HG03159 (cell line): ENCODE measurements around the gene IL1R2.

Experiments
- ATAC-seq: cut with Tn5 transposase; IDR thresholded peaks from one replicate; pipeline ENCODE4 v1.9.1; 2021; ENCODE audit warnings: mild to moderate bottlenecking, moderate library complexity; ENCODE audit not compliant: unreplicated experiment

The IL1R2 gene, protein sequence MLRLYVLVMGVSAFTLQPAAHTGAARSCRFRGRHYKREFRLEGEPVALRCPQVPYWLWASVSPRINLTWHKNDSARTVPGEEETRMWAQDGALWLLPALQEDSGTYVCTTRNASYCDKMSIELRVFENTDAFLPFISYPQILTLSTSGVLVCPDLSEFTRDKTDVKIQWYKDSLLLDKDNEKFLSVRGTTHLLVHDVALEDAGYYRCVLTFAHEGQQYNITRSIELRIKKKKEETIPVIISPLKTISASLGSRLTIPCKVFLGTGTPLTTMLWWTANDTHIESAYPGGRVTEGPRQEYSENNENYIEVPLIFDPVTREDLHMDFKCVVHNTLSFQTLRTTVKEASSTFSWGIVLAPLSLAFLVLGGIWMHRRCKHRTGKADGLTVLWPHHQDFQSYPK

DNA sequence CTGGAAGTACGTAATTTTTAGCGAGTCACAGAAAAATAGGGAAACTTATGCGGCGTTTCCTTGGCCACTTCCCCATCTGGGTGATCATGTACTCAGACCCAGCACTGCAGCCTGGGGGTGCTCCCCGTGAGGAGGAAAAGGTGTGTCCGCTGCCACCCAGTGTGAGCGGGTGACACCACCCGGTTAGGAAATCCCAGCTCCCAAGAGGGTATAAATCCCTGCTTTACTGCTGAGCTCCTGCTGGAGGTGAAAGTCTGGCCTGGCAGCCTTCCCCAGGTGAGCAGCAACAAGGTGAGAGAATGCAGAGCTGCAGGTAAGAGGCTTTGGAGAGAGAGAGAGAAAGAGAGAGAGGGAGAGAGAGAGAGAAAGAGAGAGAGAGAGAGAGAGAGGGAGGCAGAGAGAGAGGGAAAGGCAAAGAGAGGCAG lies at the start of gene IL1R2:
Gene IL1R2 (plus strand): TSS at position 240 of the 425 bp plus-strand sequence. CDS start 16,616 bp downstream, outside the sequence.
- ATAC-seq = no peak

DNA sequence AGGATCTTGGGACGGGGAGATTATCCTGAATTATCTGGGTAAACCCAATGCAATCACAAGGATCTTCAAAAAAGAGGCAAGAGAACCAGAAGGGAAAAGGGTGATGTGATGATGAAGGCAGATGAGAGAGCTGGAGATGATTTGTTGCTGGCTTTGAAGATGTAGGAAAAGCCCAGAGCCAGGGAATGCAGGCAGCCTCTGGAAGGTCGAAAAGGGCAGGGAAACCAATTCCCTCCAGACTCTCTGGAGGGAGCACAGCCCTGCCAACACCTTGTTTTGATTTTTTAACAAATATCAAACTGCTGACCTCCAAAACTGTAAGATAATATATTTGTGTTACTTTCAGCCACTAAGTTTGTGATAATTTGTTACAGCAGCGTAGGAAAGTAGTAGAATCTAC lies 48.9 kb upstream of the IL1R2 start:
- no peak for ATAC-seq

DNA sequence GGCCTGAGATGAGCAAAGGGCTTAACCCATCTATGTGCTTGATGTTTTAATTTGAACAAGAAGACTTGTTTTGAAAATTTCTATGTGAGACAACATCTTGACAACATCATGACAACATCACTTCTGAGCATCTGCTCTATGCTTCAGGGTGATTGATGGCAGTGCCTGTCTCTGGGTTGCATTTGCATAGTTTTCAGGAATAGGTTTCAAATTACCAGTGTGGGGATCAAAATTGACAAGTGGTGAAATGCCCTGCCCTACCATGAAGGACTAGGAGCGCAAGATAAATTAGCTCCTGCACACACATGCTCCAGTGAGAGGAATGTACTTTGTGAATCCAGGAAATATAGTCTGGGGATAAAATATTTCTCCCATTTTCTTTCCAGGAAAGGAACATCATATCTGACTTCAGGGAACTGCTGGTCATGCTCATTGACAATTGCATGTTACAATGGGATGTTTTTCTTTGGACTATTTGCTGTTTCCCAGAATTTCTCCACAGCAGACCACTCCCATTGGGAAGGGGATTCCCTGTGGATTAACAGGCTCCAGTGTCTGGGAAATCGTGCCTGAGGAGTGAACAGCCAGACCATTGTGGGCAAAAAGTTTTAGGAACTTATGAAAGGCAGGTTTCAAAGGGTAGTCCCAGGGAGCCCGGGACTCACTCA lies 45.3 kb upstream of the IL1R2 start:
- no peak for ATAC-seq

DNA sequence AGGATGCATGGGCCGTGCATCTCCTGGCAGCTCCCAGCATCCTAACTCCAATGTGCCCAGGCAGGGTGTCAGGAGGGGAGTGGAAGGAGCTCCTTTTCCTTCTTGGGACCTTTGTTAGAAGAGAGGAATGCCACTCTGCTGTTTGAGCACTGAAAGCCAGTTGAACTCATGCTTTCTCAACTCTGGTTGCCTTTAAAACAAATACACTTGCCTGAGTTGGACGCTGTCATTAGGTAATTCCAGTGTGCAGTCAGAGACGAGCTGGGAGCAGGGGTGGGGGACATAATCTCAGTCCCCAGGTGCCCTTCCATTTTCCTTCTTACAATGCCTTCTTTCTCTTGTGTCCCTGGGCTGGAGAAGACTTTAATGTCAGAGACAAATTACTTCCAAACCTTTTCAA lies 44.4 kb upstream of the IL1R2 start:
- no peak for ATAC-seq

DNA sequence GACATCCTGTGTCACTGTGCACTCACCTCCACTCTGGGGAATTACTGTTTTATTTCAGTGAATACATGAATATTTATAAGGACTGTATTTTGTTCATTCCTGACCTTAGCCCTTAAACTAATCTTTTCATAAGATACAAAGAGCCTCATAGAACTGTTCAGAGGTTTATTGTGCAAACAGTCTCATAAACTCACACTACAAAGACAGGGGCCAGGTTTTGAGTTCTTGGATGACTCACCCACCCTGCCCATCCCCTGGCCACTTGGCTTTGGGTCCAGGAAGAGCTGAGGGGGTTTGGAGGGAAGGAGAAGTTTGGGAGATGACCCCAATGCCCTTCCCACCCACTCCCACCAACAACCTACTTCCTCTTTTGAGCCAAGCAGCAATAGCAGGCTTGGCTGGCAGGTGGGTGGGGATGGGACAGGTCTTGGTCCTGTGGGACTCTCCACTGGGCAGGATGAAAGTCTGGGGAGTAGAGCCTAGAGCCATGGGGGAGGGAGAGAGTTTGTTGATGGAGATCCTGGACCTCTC lies 43.1 kb upstream of the IL1R2 start:
- no peak for ATAC-seq

DNA sequence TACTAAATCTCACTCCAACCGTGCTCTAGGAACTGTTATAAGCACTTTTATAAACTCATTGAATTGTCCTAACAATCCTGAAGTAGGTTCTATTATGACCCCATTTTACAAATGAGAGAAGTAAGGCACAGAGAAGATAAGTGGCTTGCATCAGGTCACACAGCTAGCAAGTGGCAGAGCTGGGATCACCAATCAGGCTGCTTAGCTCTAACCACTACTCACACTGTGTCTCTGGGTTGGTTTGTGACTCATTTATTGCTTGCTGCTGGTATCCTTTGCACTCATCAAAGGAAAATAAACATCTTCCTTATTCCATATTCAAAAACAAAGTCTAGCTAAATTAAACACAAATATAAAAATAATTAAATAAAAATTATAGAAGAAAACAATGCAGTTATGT lies 42.5 kb upstream of the IL1R2 start:
- no peak for ATAC-seq

DNA sequence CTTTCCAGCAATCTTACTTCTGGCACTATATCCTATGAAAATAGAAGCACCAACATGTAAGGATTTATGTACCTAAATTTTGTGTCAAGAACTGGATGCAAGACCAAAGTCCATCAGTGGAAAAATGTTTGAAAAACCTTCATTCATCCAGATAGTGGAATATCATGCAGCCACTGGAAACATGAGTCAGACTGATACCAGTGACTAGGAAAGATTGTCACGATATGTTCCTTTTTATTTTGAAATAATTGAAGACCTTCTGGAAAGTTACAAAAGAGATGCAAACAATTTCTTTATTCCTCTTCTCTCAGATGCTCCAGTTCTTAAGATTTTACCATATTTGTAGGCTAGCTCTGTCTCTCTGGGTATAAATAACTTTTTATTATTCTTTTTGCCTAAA lies 40.5 kb upstream of the IL1R2 start:
- no peak for ATAC-seq

DNA sequence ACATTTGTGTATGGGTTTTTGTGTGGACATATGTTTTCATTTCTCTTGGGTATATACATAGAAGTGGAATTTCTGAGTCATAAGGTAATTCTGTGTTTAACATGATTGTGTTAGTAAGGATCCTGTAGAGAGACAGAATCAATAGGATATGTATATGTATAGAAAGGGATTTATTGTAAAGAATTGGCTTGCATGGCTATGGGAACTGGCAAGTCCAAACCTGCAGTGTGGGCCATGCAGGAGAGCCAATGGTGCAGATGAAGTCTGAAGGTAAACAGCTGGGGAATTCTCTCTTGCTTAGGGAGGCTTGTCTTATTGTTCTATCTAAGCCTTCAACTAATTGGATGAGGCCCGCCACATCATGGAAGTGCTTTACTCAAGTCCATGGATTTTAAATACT lies 39.2 kb upstream of the IL1R2 start:
- no peak for ATAC-seq

DNA sequence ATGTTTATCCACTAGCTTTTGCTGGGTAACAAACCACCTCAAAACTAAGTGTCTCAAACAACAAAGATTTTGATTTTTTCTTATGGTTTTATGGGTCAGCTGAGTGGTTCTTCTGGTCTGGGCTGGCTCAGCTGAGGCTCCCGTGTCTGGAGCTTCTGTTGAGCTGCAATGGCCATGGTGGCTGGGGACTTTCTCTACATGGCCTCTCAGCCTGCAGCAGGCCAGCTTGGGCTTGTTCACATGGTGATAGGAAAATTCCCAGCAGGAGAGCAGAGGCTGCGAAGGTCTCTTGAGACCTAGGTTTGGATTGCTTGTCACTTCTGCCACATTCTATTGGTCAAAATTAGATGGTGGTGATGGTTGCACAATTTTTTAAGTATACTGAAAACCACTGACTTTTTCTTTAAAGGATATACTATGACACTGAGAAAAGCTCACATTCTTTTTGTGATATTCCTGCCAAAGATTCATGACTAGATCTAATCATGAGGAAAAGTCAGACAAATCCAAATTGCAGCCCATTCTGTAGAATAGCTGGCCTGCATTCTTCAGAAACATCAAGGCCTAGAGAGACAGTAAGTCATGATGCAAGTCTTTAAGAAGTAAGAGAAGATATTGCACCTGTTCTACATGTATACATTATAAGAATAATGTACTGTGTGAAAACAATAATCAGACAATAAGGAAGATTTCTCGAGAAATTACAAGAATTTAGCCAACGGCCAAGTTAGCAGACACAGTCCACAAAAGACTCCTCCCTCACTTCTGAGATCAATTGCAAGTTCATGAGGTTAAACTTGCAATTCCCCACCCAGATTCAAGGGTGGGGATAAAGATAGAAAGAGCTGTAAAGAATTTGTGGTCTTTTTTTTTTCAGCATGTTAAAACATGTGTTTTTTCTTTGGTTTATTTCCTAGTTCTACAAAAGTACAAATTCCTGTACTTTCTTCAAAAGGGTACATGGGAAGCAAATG lies 35.0 kb upstream of the IL1R2 start:
- no peak for ATAC-seq

DNA sequence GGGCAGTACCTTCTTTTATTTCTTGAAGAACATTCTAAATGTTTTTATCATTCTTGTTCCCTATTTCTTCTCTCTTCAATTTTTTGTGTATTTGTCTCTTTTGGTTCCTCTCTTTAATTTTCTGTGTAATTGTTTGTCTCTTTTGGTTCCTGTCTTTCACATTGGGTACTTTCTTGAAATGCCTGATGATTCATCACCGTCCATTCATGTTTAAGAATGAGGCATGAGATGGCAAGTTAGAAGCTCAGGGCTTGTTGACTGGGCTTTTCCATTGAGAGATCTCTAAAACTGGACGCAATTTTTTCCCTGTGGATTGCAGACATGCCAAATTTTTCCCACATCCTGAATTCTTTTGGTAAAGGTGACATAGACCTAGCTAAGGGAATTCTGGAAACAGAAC lies 33.7 kb upstream of the IL1R2 start:
- no peak for ATAC-seq

DNA sequence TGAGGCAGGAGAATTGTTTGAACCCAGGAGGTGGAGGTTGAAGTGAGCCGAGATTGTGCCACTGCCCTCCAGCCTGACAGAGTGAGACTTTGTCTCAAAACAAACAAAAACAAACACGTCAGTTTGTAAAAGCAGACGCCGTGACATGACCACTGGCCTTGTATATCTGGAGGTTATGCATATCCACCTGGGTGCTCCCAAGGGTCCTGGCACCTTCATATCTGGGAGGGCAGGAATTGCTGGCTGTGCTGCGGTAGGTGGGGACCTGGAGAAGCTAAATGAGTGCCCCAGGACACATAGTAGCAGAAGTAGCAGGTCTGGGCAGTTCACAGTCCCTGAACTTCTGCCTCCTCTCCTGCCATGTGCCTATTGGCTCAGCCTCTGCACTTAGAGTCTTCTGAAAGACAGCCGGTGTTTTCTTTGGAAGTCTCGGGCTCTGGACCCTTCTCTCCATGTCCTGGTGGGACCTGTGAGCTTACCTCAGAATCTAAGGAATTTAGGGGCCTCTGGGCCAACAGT lies 30.9 kb upstream of the IL1R2 start:
- no peak for ATAC-seq

DNA sequence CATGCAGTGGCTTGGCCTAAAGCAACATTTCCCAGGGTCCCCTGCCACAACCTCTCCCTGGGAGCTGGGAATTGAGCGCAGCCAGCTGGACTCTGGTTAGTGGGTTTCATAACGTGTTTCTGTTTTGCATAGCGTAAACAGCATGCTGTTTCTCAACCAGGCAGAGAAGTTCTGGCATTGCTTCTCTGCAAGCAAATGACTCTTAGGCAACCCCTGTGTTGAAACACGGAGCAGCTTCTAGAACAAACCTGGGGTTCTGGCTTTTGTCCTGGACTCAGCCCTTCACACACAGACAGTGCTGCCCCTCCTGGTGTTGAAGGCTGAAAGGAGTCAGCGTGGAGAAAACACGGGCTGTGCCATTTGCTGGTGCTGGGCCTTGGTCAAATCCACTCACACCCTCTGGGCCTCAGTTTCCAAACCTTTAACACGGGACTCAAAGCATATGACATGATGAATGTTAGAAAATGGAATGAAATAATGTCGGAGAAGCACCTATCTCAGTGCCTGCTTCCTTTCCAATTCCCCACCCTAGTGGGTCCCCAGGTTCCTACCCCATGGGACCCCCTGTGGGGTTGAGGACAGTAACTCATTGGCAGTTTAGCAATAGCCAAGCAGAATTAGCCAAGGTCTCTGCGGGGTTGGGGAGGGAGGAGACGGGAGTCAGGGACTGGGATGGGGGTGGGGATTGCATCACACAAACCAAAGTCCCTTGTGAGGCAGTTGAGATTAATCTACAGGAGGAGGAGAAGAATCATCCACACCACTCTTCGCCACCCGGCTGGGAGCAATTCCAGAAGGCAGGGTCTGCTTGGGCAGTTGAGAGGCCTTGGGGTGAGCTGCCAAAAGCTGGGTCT lies 30.2 kb upstream of the IL1R2 start:
- ATAC-seq = no peak

DNA sequence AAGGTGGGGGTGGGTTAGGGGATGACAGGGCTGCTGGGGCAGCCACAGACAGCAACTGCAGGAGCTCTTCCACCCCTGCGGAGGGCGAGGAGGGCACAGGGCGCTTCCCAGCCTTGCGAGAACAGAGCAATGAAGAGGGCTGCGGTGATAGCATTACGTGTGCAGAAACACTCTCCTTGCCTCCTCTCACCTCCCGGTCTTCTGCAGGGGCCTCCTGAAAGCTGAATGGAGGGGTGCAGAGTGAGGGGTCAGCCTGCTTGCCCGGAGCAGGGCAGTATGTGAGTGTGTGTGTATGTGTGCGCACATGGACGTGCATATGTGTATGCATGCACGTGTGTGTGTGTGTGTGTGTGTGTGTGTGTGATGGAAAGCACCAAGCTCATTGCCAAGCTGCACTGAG lies 29.5 kb upstream of the IL1R2 start:
- no peak for ATAC-seq

DNA sequence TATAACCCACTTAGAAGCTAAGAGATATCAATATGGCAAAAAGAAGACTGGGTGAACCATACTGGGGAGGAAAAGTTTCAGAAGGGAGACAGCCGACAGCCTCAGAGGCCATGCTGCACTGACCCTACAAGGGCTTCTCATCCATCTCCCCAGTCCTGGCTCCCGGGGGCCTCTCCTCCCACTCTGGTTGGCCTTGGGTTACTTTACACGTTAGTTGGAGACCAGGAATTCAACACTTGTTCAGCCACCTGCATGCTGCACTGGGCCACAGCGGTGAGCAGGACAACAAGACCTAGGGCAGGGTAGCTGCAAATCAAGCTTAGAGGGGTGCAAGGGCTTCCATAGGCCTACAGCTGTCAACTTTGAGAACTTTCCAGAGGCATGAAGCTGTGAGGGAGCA lies 28.6 kb upstream of the IL1R2 start:
- no peak for ATAC-seq

DNA sequence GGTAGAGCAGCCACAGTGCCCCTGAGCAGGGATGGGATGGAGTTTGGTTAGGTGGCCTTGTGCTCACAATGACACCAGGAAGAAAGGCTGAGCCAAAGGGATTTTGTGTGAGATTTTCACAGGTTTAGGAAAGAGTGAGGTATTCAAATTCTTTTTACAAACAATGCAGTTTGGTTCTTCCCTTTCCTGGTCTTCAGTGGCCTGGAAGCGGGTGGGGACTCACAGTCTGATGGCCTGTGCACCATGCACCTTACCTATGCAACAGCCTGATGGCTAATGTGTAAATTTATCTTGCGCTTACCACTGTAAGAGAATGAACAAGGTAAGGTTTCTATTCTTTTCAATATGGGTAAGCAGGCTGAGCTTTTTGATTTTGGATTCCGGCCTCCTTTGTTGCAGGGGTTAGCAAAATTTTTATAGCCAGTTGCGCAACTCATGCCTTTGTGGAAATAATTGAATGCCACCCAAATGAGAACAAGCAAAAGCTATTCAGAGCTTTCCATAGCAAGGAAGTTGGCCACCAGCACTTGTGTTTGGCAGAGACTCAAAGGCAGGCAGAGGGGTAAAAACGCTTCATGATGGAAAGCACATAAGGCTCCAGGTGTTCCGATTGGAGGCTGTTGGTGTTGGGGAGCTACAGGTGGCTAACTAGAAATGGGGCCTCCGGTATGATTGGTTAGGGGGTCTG lies 23.8 kb upstream of the IL1R2 start:
- ATAC-seq = no peak

DNA sequence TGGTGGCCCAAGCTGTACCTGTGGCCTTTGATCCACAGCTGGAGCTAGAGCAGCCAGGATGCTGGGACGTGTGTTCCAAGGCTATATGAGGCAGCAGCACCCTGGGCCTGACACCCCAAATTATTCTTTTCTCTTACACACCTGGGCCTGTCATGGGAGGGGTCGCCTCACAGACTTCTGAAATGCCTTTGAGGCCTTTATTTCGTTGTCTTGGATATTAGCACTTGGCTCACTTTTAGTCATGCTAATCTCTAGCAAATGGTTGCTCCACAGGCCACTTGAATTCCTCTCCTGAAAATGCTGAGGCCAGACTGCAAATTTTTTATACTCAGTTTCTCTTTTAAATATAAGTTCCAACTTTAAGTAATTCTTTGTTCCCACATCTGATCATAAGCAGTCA lies 22.0 kb upstream of the IL1R2 start:
- no peak for ATAC-seq

DNA sequence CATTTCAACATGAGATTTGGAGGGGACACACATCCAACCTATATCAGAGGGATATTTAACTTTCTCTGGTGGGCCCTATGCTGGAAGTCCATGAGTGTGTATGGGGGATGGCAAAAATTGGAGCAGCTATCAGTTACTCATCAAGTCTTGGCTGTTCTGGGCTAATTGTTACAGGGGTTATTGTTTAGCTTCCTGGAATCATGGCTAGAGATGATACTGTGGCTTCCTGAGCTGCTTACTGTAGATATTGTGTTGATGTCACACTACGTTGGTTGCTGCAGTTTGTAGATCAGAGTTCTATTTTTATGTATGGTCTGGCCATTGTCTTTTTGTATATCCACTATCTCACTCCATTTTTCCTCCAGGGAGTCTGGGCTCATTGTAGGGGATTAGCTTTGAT lies 20.9 kb upstream of the IL1R2 start:
- no peak for ATAC-seq

DNA sequence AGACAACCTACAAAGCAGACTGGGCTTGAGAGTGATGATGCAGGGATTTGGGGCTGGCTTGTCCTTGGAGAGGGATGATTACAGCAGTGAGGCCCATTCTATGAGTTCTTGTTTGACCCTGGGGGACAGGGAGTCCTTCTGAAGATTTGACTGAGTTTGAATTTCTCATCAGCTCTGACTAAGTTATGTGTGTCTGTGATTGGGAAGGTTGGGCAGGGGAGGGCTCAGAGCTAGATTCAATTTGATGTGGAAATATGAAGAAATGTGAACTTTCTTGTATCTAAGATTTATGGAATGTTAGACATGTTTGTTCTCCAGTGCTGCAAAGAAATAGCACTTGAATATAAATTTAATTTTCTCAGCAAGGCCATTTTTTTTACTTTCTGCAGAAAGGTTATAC lies 19.9 kb upstream of the IL1R2 start:
- ATAC-seq = no peak
